ENCODE data around the gene MOCOS. TPM values are rescaled to one million over a fixed set of nuclear protein-coding genes. Genes with fewer than 3 reads are reported as not detected.

Gene MOCOS
- total RNA-seq, 1 donor from 2014 or later, result 2.0 TPM

- TF ChIP-seq CTCF (IDR thresholded peaks at IDR 0.05; ENCODE audit: unreplicated experiment), result no peak
- no peaks in the 10 kb centered on the region for H3K27me3 Mint-ChIP-seq
- DNase-seq (ENCODE audit: low spot score, unreplicated experiment), result no peak
- no peaks in the 10 kb centered on the region for H3K9me3 Mint-ChIP-seq (ENCODE audit: low read depth)
- no peak overlapping the region for H3K4me3 Mint-ChIP-seq (ENCODE audit: low read depth)
- no peak overlapping the region for H3K27ac Mint-ChIP-seq
- no peaks in the 10 kb centered on the region for H3K36me3 Mint-ChIP-seq (ENCODE audit: insufficient read depth)
- peaks cover 2% of the 10 kb centered on the region for H3K4me1 Mint-ChIP-seq (ENCODE audit: low read depth)
Observed at GRCh38 chr18:36256094-36256493, 68.8 kb downstream of the MOCOS start.

- TF ChIP-seq CTCF (IDR thresholded peaks at IDR 0.05; ENCODE audit: unreplicated experiment), result no peak
- Mint-ChIP-seq H3K4me1 (ENCODE audit: low read depth) (no peaks in the 10 kb centered on the region), H3K36me3 (ENCODE audit: insufficient read depth) (no peaks in the 10 kb centered on the region), H3K27ac (no peak overlapping the region), H3K4me3 (ENCODE audit: low read depth) (no peak overlapping the region), H3K27me3 (no peaks in the 10 kb centered on the region), H3K9me3 (ENCODE audit: low read depth) (no peaks in the 10 kb centered on the region)
- DNase-seq (ENCODE audit: low spot score, unreplicated experiment), result no peak
Observed at GRCh38 chr18:36262971-36263370, 75.7 kb downstream of the MOCOS start.

DNA sequence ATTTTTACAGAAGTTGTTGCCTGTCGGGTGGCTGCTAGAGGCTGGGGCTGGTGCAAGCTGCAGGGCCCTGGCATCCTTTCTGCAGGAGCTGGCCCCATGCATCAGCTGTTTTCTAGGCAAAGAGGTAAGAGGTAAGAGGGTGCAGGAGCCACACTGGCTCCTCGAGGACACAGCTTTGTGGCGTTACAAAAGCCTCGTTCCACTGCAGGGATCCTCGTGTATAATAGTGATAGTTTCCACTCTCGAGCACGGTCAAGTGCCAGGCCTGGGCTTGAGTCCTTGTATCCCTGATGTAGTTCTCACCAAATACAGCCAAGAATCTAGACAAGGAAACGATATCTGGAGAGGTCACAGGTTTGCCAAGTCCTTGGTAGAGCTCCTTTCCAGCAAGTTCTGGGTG lies 77.0 kb downstream of the MOCOS start:
- DNase-seq (ENCODE audit: low spot score, unreplicated experiment), result no peak
- no peaks in the 10 kb centered on the region for H3K9me3 Mint-ChIP-seq (ENCODE audit: low read depth)
- no peak for TF ChIP-seq CTCF (IDR thresholded peaks at IDR 0.05; ENCODE audit: unreplicated experiment)
- no peak overlapping the region for H3K4me3 Mint-ChIP-seq (ENCODE audit: low read depth)
- no peak overlapping the region for H3K27ac Mint-ChIP-seq
- no peaks in the 10 kb centered on the region for H3K27me3 Mint-ChIP-seq
- no peaks in the 10 kb centered on the region for H3K36me3 Mint-ChIP-seq (ENCODE audit: insufficient read depth)
- no peaks in the 10 kb centered on the region for H3K4me1 Mint-ChIP-seq (ENCODE audit: low read depth)

GRCh38 chr18:36265015-36265414 lies 77.7 kb downstream of the MOCOS start:
- Mint-ChIP-seq H3K4me3 (ENCODE audit: low read depth) (no peak overlapping the region), H3K4me1 (ENCODE audit: low read depth) (no peaks in the 10 kb centered on the region), H3K27me3 (no peaks in the 10 kb centered on the region), H3K27ac (no peak overlapping the region), H3K36me3 (ENCODE audit: insufficient read depth) (no peaks in the 10 kb centered on the region), H3K9me3 (ENCODE audit: low read depth) (no peaks in the 10 kb centered on the region)
- TF ChIP-seq CTCF (IDR thresholded peaks at IDR 0.05; ENCODE audit: unreplicated experiment), result no peak
- DNase-seq (ENCODE audit: low spot score, unreplicated experiment), result no peak

DNA sequence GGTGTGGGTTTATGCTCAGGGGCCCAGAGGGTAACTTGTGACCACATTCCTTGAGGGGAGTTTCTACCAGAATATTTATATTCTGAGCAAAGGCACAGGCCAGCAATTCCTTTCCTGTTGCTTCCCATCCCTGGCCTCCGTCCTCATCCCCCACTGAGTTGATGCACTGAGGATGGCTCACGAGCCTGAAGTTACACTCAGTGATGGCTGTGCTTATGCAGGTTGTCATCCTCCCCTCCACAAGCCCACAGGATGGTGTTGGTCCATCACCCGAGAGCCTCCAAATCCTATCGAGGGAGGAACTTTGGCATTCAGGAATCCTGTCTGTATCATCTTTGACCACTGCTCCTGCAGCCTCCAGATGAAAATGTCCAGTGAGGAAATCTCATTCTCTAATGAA lies 81.9 kb downstream of the MOCOS start:
- no peak for TF ChIP-seq CTCF (IDR thresholded peaks at IDR 0.05; ENCODE audit: unreplicated experiment)
- H3K4me3 Mint-ChIP-seq (ENCODE audit: low read depth), result no peak overlapping the region
- H3K4me1 Mint-ChIP-seq (ENCODE audit: low read depth), result no peaks in the 10 kb centered on the region
- H3K27me3 Mint-ChIP-seq, result no peaks in the 10 kb centered on the region
- H3K36me3 Mint-ChIP-seq (ENCODE audit: insufficient read depth), result no peaks in the 10 kb centered on the region
- no peak overlapping the region for H3K27ac Mint-ChIP-seq
- no peak for DNase-seq (ENCODE audit: low spot score, unreplicated experiment)
- H3K9me3 Mint-ChIP-seq (ENCODE audit: low read depth), result no peaks in the 10 kb centered on the region
